Measurements from ENCODE around the gene ATP5PD.

- no peak for TF ChIP-seq EP300 (IDR thresholded peaks at IDR 0.05)
- no peak for TF ChIP-seq POLR2A (IDR thresholded peaks at IDR 0.05)
- TF ChIP-seq, protein P1, sequence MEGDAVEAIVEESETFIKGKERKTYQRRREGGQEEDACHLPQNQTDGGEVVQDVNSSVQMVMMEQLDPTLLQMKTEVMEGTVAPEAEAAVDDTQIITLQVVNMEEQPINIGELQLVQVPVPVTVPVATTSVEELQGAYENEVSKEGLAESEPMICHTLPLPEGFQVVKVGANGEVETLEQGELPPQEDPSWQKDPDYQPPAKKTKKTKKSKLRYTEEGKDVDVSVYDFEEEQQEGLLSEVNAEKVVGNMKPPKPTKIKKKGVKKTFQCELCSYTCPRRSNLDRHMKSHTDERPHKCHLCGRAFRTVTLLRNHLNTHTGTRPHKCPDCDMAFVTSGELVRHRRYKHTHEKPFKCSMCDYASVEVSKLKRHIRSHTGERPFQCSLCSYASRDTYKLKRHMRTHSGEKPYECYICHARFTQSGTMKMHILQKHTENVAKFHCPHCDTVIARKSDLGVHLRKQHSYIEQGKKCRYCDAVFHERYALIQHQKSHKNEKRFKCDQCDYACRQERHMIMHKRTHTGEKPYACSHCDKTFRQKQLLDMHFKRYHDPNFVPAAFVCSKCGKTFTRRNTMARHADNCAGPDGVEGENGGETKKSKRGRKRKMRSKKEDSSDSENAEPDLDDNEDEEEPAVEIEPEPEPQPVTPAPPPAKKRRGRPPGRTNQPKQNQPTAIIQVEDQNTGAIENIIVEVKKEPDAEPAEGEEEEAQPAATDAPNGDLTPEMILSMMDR (IDR thresholded peaks at IDR 0.05) = no peak
Observed at GRCh38 chr17:75067856-75068255, 21.1 kb upstream of the ATP5PD start.
